ENCODE measurements around the gene ZNF302. TPM values are rescaled to one million over a fixed set of nuclear protein-coding genes. Genes with fewer than 3 reads are reported as not detected.

Gene ZNF302
- total RNA-seq, 1 donor from 2014 or later: 32.4 TPM

- H3K27me3 Mint-ChIP-seq (ENCODE audit: unreplicated experiment): no peaks in the 10 kb centered on the region
- H3K4me1 Mint-ChIP-seq (ENCODE audit: unreplicated experiment): peaks cover 17% of the 10 kb centered on the region
- no peaks in the 10 kb centered on the region for H3K9me3 Mint-ChIP-seq (ENCODE audit: unreplicated experiment)
- peak; percentile 76 for DNase-seq (ENCODE audit: low spot score)
- H3K36me3 Mint-ChIP-seq (ENCODE audit: low read depth, unreplicated experiment): peaks cover 11% of the 10 kb centered on the region
- H3K27ac Mint-ChIP-seq (ENCODE audit: unreplicated experiment): peak within 1 kb of the TSS; percentile 98
- peak within 1 kb of the TSS; percentile 96 for H3K4me3 Mint-ChIP-seq (ENCODE audit: unreplicated experiment)
- no peak for TF ChIP-seq CTCF (IDR thresholded peaks at IDR 0.05; ENCODE audit: unreplicated experiment)
Measured at GRCh38 chr19:34733746-34734536, 56.5 kb downstream of the ZNF302 start, which contains the start of gene ZNF181. Gene ZNF181 (plus strand): TSS chr19:34734243. CDS start chr19:34735038, 795 bp downstream.

- no peaks in the 10 kb centered on the region for H3K27me3 Mint-ChIP-seq (ENCODE audit: unreplicated experiment)
- no peak for TF ChIP-seq CTCF (IDR thresholded peaks at IDR 0.05; ENCODE audit: unreplicated experiment)
- peaks cover 16% of the 10 kb centered on the region for H3K36me3 Mint-ChIP-seq (ENCODE audit: low read depth, unreplicated experiment)
- peak overlapping the region; percentile 94 for H3K4me3 Mint-ChIP-seq (ENCODE audit: unreplicated experiment)
- H3K27ac Mint-ChIP-seq (ENCODE audit: unreplicated experiment): peak overlapping the region; percentile 94
- DNase-seq (ENCODE audit: low spot score): no peak
- peaks cover 17% of the 10 kb centered on the region for H3K4me1 Mint-ChIP-seq (ENCODE audit: unreplicated experiment)
- no peaks in the 10 kb centered on the region for H3K9me3 Mint-ChIP-seq (ENCODE audit: unreplicated experiment)
Measured at GRCh38 chr19:34734537-34735103, 57.1 kb downstream of the ZNF302 start.

Other genes starting within 250 kb of the ZNF302 start
- gene UBA2, start 249.3 kb upstream of the ZNF302 start, total RNA-seq (ENCODE audit: unreplicated experiment): 93.5 TPM
- gene WTIP, start 195.9 kb upstream of the ZNF302 start, total RNA-seq (ENCODE audit: unreplicated experiment): 17.6 TPM
- gene SCGB2B2, start 519 bp upstream of the ZNF302 start, total RNA-seq (ENCODE audit: unreplicated experiment): 0.74 TPM
- gene ZNF181, start 56.6 kb downstream of the ZNF302 start, total RNA-seq (ENCODE audit: unreplicated experiment): 12.9 TPM
- gene ZNF599, start 95.5 kb downstream of the ZNF302 start, total RNA-seq (ENCODE audit: unreplicated experiment): 7.8 TPM
- 6.9 TPM for gene ZNF30, start 249.2 kb downstream of the ZNF302 start, total RNA-seq (ENCODE audit: unreplicated experiment)

All from endothelial cell (in vitro differentiated cells).